Keratinocyte (primary cell): ENCODE data around the gene CD81. TPM values are rescaled to one million over a fixed set of nuclear protein-coding genes. Genes with fewer than 3 reads are reported as not detected.

ENCODE experiments used
- DNase-seq: peaks from one replicate; pipeline ENCODE4 v3.0.0-alpha.2; 2011; ENCODE audit warnings: low read depth, missing footprints, low spot score
- FAIRE-seq: peaks from 2 replicates; lab custom pipeline; 2011; peaks lifted over from hg19 to GRCh38; lab: Jason Lieb, UNC
- H2AFZ ChIP-seq: 2 replicates; pipeline ENCODE4 v1.6.0; 2012; ENCODE audit warnings: low read length, control low read depth, inconsistent platforms; ENCODE audit not compliant: control insufficient read depth
- H3K27ac ChIP-seq: 2 replicates; pipeline ENCODE4 v1.5.1; 2011; ENCODE audit warnings: low read length; ENCODE audit not compliant: control insufficient read depth, insufficient read depth
- H3K27me3 ChIP-seq: 3 replicates; pipeline ENCODE4 v1.6.0; 2011; ENCODE audit warnings: low read length; ENCODE audit not compliant: control insufficient read depth, insufficient read depth; ENCODE audit errors: extremely low read depth
- H3K36me3 ChIP-seq, 2 experiments: 2 replicates in 1 of 2; 3 replicates in 1 of 2; pipeline ENCODE4 v1.5.1; 2011; ENCODE audit warnings: low read length in 2 of 2, mild to moderate bottlenecking in 1 of 2; ENCODE audit not compliant: control insufficient read depth in 2 of 2, insufficient read depth in 2 of 2; ENCODE audit errors: extremely low read depth in 1 of 2
- H3K4me1 ChIP-seq: 3 replicates; pipeline ENCODE4 v1.5.1; 2011; ENCODE audit warnings: low read length; ENCODE audit not compliant: control insufficient read depth, insufficient read depth; ENCODE audit errors: extremely low read depth
- H3K4me2 ChIP-seq: 3 replicates; pipeline ENCODE4 v1.6.0; 2011; ENCODE audit warnings: low read depth, low read length; ENCODE audit not compliant: control insufficient read depth, insufficient read depth; ENCODE audit errors: extremely low read depth
- H3K4me3 ChIP-seq, 3 experiments: fragments of 200-600 bp in 1 of 3; sonication (generic) in 1 of 3; 2 replicates in 2 of 3; 3 replicates in 1 of 3; pipeline ENCODE4 v1.5.1; 2011 to 2016; ENCODE audit warnings: low read length in 3 of 3, mild to moderate bottlenecking in 3 of 3, control low read depth in 2 of 3, inconsistent platforms in 1 of 3, low read depth in 1 of 3, mixed read lengths in 1 of 3, mixed run types in 1 of 3, moderate library complexity in 1 of 3; ENCODE audit not compliant: control insufficient read depth in 2 of 3, insufficient read depth in 2 of 3; ENCODE audit errors: extremely low read depth in 1 of 3
- H3K79me2 ChIP-seq: 2 replicates; pipeline ENCODE4 v1.6.0; 2012; ENCODE audit warnings: low read length; ENCODE audit not compliant: control insufficient read depth, insufficient read depth
- H3K9ac ChIP-seq: 3 replicates; pipeline ENCODE4 v1.6.0; 2011; ENCODE audit warnings: low read length; ENCODE audit not compliant: control insufficient read depth, insufficient read depth; ENCODE audit errors: extremely low read depth
- H3K9me1 ChIP-seq: 3 replicates; pipeline ENCODE4 v1.6.0; 2011; ENCODE audit warnings: low read length; ENCODE audit not compliant: control insufficient read depth, insufficient read depth; ENCODE audit errors: extremely low read depth
- H3K9me3 ChIP-seq: 2 replicates; pipeline ENCODE4 v1.5.1; 2012; ENCODE audit warnings: low read depth, low read length; ENCODE audit not compliant: control insufficient read depth
- H4K20me1 ChIP-seq: 3 replicates; pipeline ENCODE4 v1.6.0; 2011; ENCODE audit warnings: low read length; ENCODE audit not compliant: control insufficient read depth, insufficient read depth; ENCODE audit errors: extremely low read depth
- CTCF ChIP-seq, 3 experiments: IDR thresholded peaks in 1 of 3; conservative IDR thresholded peaks in 1 of 3; optimal IDR thresholded peaks in 1 of 3; 2 replicates in 2 of 3; 3 replicates in 1 of 3; pipeline versions ENCODE3 to v1.5.1; 2011; ENCODE audit warnings: low read length in 3 of 3, mild to moderate bottlenecking in 3 of 3, moderate library complexity in 2 of 3, control low read depth in 1 of 3, inconsistent platforms in 1 of 3; ENCODE audit not compliant: insufficient read depth in 2 of 3; ENCODE audit errors: extremely low read depth in 1 of 3
- EZH2 ChIP-seq: IDR thresholded peaks from one replicate; pipeline ENCODE4 v1.6.1; 2012; ENCODE audit warnings: inconsistent platforms, mild to moderate bottlenecking, low read length, moderate library complexity
- dilution Hi-C: fragments of 300-500 bp; cut with MboI; formaldehyde crosslinking; loops from one replicate; pipeline ENCODE4 v1.7.0; 2020; ENCODE audit warnings: low sequenced_read_pairs; ENCODE audit not compliant: extremely low pct_ligation_motif_present
- polyA plus RNA-seq, 5 experiments: library from polyadenylated mRNA; depleted of rRNA in 3 of 5; stranded (reverse) in 3 of 5; stranded (forward) in 1 of 5; unstranded in 1 of 5; fragments of >200 nt; gene quantifications; 1 replicate in 1 of 5; 2 replicates in 3 of 5; 3 replicates in 1 of 5; pipeline versions ENCODE4 v1.2.1 to v1.2.3, GENCODE V29; 2011 to 2012; ENCODE audit warnings: missing spikeins in 2 of 5, low read depth in 1 of 5, low replicate concordance in 1 of 5

Gene CD81
- polyA plus RNA-seq, 1 donor (not counting 4 experiments of a cell fraction or from before 2014, with no cell fraction given), result 194 TPM

- TF ChIP-seq EZH2 (no peak), CTCF (optimal IDR thresholded peaks at IDR 0.05 in 1 of 3, IDR thresholded peaks at IDR 0.05 in 1 of 3, conservative IDR thresholded peaks at IDR 0.05 in 1 of 3; ENCODE audit: extremely low read depth in 1 of 3, insufficient read depth in 2 of 3, low read length in 3 of 3) (no peak)
- Histone ChIP-seq H3K27ac (no peak overlapping the region), H4K20me1 (no peaks in the 10 kb centered on the region), H3K4me3 (no peak overlapping the region), H2AFZ (no peak overlapping the region), H3K9ac (no peak overlapping the region), H3K9me3 (no peaks in the 10 kb centered on the region), H3K79me2 (peaks cover 17% of the 10 kb centered on the region), H3K4me1 (peaks cover 6% of the 10 kb centered on the region), H3K4me2 (no peak overlapping the region), H3K36me3 (peaks cover 6 to 10% of the 10 kb centered on the region in 2 experiments), H3K9me1 (no peaks in the 10 kb centered on the region), H3K27me3 (peaks cover 4% of the 10 kb centered on the region)
- FAIRE-seq (no peak), DNase-seq (no peak)
- dilution Hi-C loops, result no loop called here
These were observed 29.3 kb downstream of the CD81 start for GRCh38 chr11:2406451-2406850.

GRCh38 chr11:2406878-2407410 lies 29.8 kb downstream of the CD81 start:
- no peaks in the 10 kb centered on the region for H3K9me1 ChIP-seq
- no peaks in the 10 kb centered on the region for H4K20me1 ChIP-seq
- TF ChIP-seq EZH2 (no peak), CTCF (optimal IDR thresholded peaks at IDR 0.05 in 1 of 3, IDR thresholded peaks at IDR 0.05 in 1 of 3, conservative IDR thresholded peaks at IDR 0.05 in 1 of 3; ENCODE audit: extremely low read depth in 1 of 3, insufficient read depth in 2 of 3, low read length in 3 of 3) (no peak)
- peaks cover 6 to 10% of the 10 kb centered on the region in 2 experiments for H3K36me3 ChIP-seq
- dilution Hi-C loops, result no loop called here
- H3K9me3 ChIP-seq, result no peaks in the 10 kb centered on the region
- H3K4me3 ChIP-seq, result no peak overlapping the region
- peaks cover 4% of the 10 kb centered on the region for H3K27me3 ChIP-seq
- H2AFZ ChIP-seq, result no peak overlapping the region
- H3K4me1 ChIP-seq, result peaks cover 1% of the 10 kb centered on the region
- FAIRE-seq, result no peak
- H3K4me2 ChIP-seq, result no peak overlapping the region
- no peak for DNase-seq
- no peak overlapping the region for H3K9ac ChIP-seq
- H3K27ac ChIP-seq, result no peak overlapping the region
- H3K79me2 ChIP-seq, result peaks cover 12% of the 10 kb centered on the region
